K562 (cell line): ENCODE measurements around the gene CCNDBP1. TPM values are rescaled to one million over a fixed set of nuclear protein-coding genes. Genes with fewer than 3 reads are reported as not detected.

Experiments
- ADNP ChIP-seq: fragments of 200-800 bp; sonication (Bioruptor generic); IDR thresholded peaks from 2 replicates; pipeline ENCODE4 v1.6.1; 2016; ENCODE audit warnings: missing genetic modification characterization, missing compliant biosample characterization
- BDP1 ChIP-seq: IDR thresholded peaks from 3 replicates; pipeline ENCODE4 v1.6.1; 2011; ENCODE audit not compliant: insufficient read length, insufficient read depth
- FOXA3 ChIP-seq, 2 experiments: fragments of 450-650 bp in 1 of 2; sonication (generic) in 1 of 2; formaldehyde crosslinking; IDR thresholded peaks in 1 of 2; conservative IDR thresholded peaks in 1 of 2; 2 replicates each; pipeline versions ENCODE4 v1.4.0 to v1.8.0; 2020 to 2022; ENCODE audit warnings: mild to moderate bottlenecking in 2 of 2, missing genetic modification reagents in 1 of 2
- FOXP4 ChIP-seq: sonication (generic); formaldehyde crosslinking; IDR thresholded peaks from 2 replicates; pipeline ENCODE4 v1.8.0; 2022; ENCODE audit warnings: mild to moderate bottlenecking, missing genetic modification reagents, borderline replicate concordance
- GMEB1 ChIP-seq: fragments of 250-450 bp; sonication (Bioruptor Pico); IDR thresholded peaks from 2 replicates; pipeline ENCODE4 v1.4.0; 2020; ENCODE audit warnings: mild to moderate bottlenecking
- HDAC1 ChIP-seq, 2 experiments: fragments of 450-650 bp; IDR thresholded peaks; 2 replicates each; pipeline ENCODE4 v1.6.1; 2016 to 2017; ENCODE audit warnings: inconsistent platforms in 1 of 2, mild to moderate bottlenecking in 1 of 2, moderate library complexity in 1 of 2
- HSF4 ChIP-seq: fragments of 250-450 bp; sonication (Bioruptor Pico); IDR thresholded peaks from 2 replicates; pipeline ENCODE4 v2.1.2; 2022; ENCODE audit warnings: mild to moderate bottlenecking, moderate library complexity, borderline replicate concordance
- ID3 ChIP-seq, 2 experiments: fragments of 250-450 bp in 1 of 2; fragments of 450-650 bp in 1 of 2; sonication (Bioruptor Pico) in 1 of 2; IDR thresholded peaks; 2 replicates each; pipeline versions ENCODE4 v1.6.1 to v1.8.0; 2016 to 2021; ENCODE audit warnings: mild to moderate bottlenecking in 2 of 2, moderate library complexity in 2 of 2, missing compliant biosample characterization in 1 of 2, missing genetic modification characterization in 1 of 2
- MAFG ChIP-seq: fragments of 450-650 bp; conservative IDR thresholded peaks from 2 replicates; pipeline ENCODE4 v1.6.1; 2016; ENCODE audit warnings: missing genetic modification characterization, missing compliant biosample characterization
- MTA3 ChIP-seq: fragments of 450-650 bp; formaldehyde crosslinking; IDR thresholded peaks from 2 replicates; pipeline ENCODE4 v1.6.1; 2017; ENCODE audit warnings: mild to moderate bottlenecking, borderline replicate concordance
- NR2C2 ChIP-seq, 2 experiments: fragments of 200-800 bp in 1 of 2; sonication (Bioruptor generic) in 1 of 2; sonication (generic) in 1 of 2; formaldehyde crosslinking in 1 of 2; IDR thresholded peaks; 2 replicates each; pipeline versions ENCODE4 v1.6.1 to v1.8.0; 2016 to 2022; ENCODE audit warnings: mild to moderate bottlenecking in 1 of 2, missing compliant biosample characterization in 1 of 2, missing genetic modification characterization in 1 of 2, missing genetic modification reagents in 1 of 2
- PCBP1 ChIP-seq: fragments of 200-400 bp; formaldehyde crosslinking; IDR thresholded peaks from 2 replicates; pipeline ENCODE4 v1.6.1; 2018; ENCODE audit warnings: mild to moderate bottlenecking, low read depth, low read length; ENCODE audit not compliant: poor library complexity, severe bottlenecking
- PTTG1 ChIP-seq: fragments of 450-650 bp; IDR thresholded peaks from 2 replicates; pipeline ENCODE4 v1.6.1; 2016; ENCODE audit warnings: low read depth, mild to moderate bottlenecking, missing genetic modification characterization, missing compliant biosample characterization
- RBM25 ChIP-seq: fragments of 200-400 bp; formaldehyde crosslinking; IDR thresholded peaks from 2 replicates; pipeline ENCODE4 v1.6.1; 2018; ENCODE audit warnings: low read length, low read depth, moderate library complexity; ENCODE audit not compliant: severe bottlenecking
- RBM39 ChIP-seq: fragments of 200-400 bp; formaldehyde crosslinking; optimal IDR thresholded peaks from 2 replicates; pipeline ENCODE3; 2018; ENCODE audit warnings: low read depth, low read length
- TBP ChIP-seq: optimal IDR thresholded peaks from 2 replicates; pipeline ENCODE3; 2011; ENCODE audit warnings: low read depth, low read length, improper control_type of control experiment
- TRIM28 ChIP-seq: fragments of 450-650 bp; IDR thresholded peaks from 2 replicates; pipeline ENCODE4 v1.6.1; 2017
- YY1 ChIP-seq, 3 experiments: IDR thresholded peaks; 2 replicates each; pipeline ENCODE4 v1.6.1; 2011; ENCODE audit warnings: low read length in 2 of 3, mild to moderate bottlenecking in 2 of 3, moderate library complexity in 2 of 3, borderline replicate concordance in 1 of 3, control low read depth in 1 of 3, low read depth in 1 of 3; ENCODE audit not compliant: insufficient read depth in 3 of 3, insufficient replicate concordance in 2 of 3, control insufficient read depth in 1 of 3, insufficient read length in 1 of 3; ENCODE audit errors: extremely low read depth in 1 of 3
- ZNF124 ChIP-seq: sonication (generic); formaldehyde crosslinking; IDR thresholded peaks from 2 replicates; pipeline ENCODE4 v1.8.1; 2022; ENCODE audit warnings: missing genetic modification reagents
- ZNF347 ChIP-seq: fragments of 450-650 bp; formaldehyde crosslinking; IDR thresholded peaks from 2 replicates; pipeline ENCODE4 v1.4.0; 2020; ENCODE audit warnings: low read depth, mild to moderate bottlenecking, moderate library complexity
- ZNF586 ChIP-seq: fragments of 450-650 bp; formaldehyde crosslinking; conservative IDR thresholded peaks from 2 replicates; pipeline ENCODE4 v1.4.0; 2020; ENCODE audit warnings: mild to moderate bottlenecking, moderate library complexity
- ZNF717 ChIP-seq: fragments of 250-450 bp; sonication (Bioruptor Pico); IDR thresholded peaks from 2 replicates; pipeline ENCODE4 v1.5.0; 2021
- polyA plus RNA-seq, 8 experiments: library from polyadenylated mRNA; depleted of rRNA in 4 of 8; stranded (reverse) in 5 of 8; unstranded in 3 of 8; fragments of >200 nt; fragmentation: Nextera tagmentation in 2 of 8; fragmentation: Illumina TruSeq in 1 of 8; extraction: Ambion mirVana in 2 of 8; extraction: Trizol in 1 of 8; gene quantifications; 2 replicates each; pipeline versions ENCODE4 v1.2.1 to v1.2.3, GENCODE V29; 2011 to 2014; ENCODE audit warnings: inconsistent platforms in 1 of 8, missing spikeins in 1 of 8
- total RNA-seq, 7 experiments: library from RNA; depleted of rRNA in 6 of 7; stranded (reverse); fragments of >200 nt in 6 of 7; fragmentation: Illumina TruSeq in 2 of 7; extraction: Trizol in 2 of 7; gene quantifications; 2 replicates each; pipeline versions ENCODE4 v1.2.1 to v1.2.3, GENCODE V29; 2011 to 2021; ENCODE audit warnings: low replicate concordance in 1 of 7

The CCNDBP1 gene
- total and polyA plus RNA-seq, 9 of the 15 experiments (the other 6 are each of a cell fraction or from before 2014, with no cell fraction given), result 37.0 to 111 (median 55.5) TPM

GRCh38 chr15:43185157-43186002 is at the start of gene CCNDBP1 (continued):
- TF ChIP-seq FOXA3 (CRISPR knock-in tag; conservative IDR thresholded peaks at IDR 0.05 in 1 of 2, IDR thresholded peaks at IDR 0.05 in 1 of 2) (peak in 1 of 2 experiments; percentile 88; a peak in 2 of 4 replicates), ID3 (CRISPR knock-in tag; IDR thresholded peaks at IDR 0.05) (no peak), ID3 (tag; IDR thresholded peaks at IDR 0.05) (no peak), RBM25 (no peak), ZNF124 (CRISPR knock-in tag) (no peak), RBM39 (no peak), YY1 (IDR thresholded peaks at IDR 0.05; ENCODE audit: borderline replicate concordance in 1 of 3, control insufficient read depth in 1 of 3, extremely low read depth in 1 of 3, insufficient read depth in 3 of 3, insufficient read length in 1 of 3, insufficient replicate concordance in 2 of 3, low read depth in 1 of 3, low read length in 2 of 3) (peak in 2 of 3 experiments; percentile 11 to 68), ADNP (no peak; the same call in 1 of the 2 replicates), PCBP1 (peak; percentile 50), FOXP4 (CRISPR knock-in tag) (peak; percentile 73; the same call in 1 of the 2 replicates), NR2C2 (CRISPR knock-in tag; IDR thresholded peaks at IDR 0.05) (0 out of 2 replicates have a peak, but pooled peaks have one; percentile 45), NR2C2 (tag; IDR thresholded peaks at IDR 0.05) (peak; percentile 94), HSF4 (CRISPR knock-in tag) (no peak), ZNF717 (CRISPR knock-in tag) (no peak), MAFG (no peak), TRIM28 (no peak), ZNF347 (CRISPR knock-in tag) (no peak), PTTG1 (tag) (no peak), ZNF586 (CRISPR knock-in tag) (no peak), GMEB1 (CRISPR knock-in tag) (peak; percentile 67), HDAC1 (IDR thresholded peaks at IDR 0.05) (peak in 1 of 2 experiments; percentile 86; a peak in 2 of 4 replicates), BDP1 (no peak), TBP (peak; percentile 82), MTA3 (no peak)
